Measurements from ENCODE around the gene BARD1.
"Not testable (repeated sequence)": the region's sequence is repeated elsewhere in the genome, so short reads cannot be mapped to it uniquely, and the experiment has no call there.

Gene BARD1

DNA sequence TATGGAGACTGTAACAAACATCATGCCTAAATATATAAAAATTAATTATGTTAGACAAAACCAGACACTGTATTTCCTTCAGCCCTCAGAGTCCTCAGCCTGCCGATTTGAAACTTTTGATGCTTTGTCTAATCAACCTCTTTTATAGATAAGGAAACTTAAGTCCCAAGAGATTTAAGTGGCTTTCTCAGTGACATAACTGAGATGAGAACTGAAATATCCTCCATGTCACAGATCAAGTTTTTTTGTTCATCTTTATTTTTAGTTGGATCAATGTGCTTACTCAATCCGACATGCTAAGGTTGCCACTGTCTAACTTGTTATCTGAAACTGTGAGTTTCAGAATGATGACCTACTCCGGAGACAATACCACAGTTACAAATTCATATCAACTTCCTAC, 72.3 kb downstream of the BARD1 start:
- TF ChIP-seq, protein P1, sequence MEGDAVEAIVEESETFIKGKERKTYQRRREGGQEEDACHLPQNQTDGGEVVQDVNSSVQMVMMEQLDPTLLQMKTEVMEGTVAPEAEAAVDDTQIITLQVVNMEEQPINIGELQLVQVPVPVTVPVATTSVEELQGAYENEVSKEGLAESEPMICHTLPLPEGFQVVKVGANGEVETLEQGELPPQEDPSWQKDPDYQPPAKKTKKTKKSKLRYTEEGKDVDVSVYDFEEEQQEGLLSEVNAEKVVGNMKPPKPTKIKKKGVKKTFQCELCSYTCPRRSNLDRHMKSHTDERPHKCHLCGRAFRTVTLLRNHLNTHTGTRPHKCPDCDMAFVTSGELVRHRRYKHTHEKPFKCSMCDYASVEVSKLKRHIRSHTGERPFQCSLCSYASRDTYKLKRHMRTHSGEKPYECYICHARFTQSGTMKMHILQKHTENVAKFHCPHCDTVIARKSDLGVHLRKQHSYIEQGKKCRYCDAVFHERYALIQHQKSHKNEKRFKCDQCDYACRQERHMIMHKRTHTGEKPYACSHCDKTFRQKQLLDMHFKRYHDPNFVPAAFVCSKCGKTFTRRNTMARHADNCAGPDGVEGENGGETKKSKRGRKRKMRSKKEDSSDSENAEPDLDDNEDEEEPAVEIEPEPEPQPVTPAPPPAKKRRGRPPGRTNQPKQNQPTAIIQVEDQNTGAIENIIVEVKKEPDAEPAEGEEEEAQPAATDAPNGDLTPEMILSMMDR (IDR thresholded peaks at IDR 0.05): no peak
- TF ChIP-seq ZFX (IDR thresholded peaks at IDR 0.05; ENCODE audit: borderline replicate concordance): no peak
- no peak overlapping the region for H3K27ac ChIP-seq

DNA sequence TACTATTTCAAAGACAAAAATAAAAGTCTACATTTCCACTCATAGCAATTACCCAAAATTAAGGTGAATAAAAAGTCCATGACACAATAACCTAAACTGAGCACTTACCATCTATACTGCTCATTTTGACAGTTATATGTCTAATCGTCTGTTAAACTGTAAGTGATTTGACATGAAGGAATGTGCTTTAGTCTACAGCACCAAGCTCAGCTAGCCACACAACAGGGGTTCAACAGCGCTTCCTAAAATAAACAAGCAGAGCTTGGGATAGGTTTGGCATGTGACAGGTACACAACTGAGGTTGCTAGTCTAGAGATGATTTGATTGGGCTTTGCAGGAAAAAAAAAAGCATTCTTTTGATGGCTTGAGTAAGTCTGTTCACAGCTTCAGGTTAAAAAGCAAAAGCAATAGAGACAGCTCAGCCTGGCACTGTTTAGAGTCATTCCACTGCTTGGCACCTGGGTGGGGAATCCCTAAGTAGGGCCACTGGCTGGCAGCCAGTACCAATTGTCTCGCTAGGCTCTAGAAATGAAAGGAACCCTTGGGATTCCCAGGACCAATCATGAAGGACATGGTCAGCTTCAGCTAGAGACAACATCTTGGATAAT, 78.6 kb downstream of the BARD1 start:
- no peak for TF ChIP-seq ZFX (IDR thresholded peaks at IDR 0.05; ENCODE audit: borderline replicate concordance)
- TF ChIP-seq, protein P1 (IDR thresholded peaks at IDR 0.05): no peak
- no peak overlapping the region for H3K27ac ChIP-seq

DNA sequence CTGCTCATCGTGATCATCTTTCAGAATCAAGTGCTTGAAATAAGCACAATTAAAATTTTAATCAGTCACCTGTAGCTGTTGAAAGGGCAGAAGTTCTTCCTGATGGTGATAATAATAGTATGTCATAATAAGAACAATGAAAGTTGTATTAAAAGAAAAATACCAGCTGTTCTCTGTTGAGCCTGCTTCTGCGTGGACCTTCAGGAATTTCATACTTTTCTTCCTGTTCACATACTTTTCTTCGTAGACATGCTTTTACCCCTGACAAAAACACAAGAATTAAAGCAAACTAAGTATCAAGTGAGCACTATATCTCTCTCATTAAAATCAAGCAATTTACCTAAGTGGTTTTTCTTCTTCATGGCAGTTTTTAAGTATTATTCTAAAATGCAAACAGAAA, 79.2 kb downstream of the BARD1 start:
- no peak overlapping the region for H3K27ac ChIP-seq
- TF ChIP-seq, protein P1 (IDR thresholded peaks at IDR 0.05): no peak
- no peak for TF ChIP-seq ZFX (IDR thresholded peaks at IDR 0.05; ENCODE audit: borderline replicate concordance)

DNA sequence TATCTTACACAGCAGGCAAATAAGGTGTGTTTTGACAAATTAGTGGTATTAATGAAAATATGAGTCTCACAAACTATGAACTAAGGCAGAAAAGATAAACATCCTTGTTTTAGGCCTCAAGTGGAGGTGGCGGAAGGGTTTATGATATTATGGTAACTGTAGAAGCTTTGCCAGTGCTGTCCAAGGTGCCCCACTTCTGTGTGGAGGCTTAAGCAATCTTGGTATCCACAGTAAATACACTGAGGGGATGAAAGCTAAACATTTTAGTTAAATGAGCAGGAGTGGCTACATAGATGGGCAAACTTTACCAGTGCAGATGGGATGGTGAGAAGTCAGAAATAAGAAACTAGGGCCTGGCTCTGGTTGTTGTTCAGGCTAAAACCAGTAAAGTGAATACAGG, 84.7 kb downstream of the BARD1 start:
- no peak for TF ChIP-seq ZFX (IDR thresholded peaks at IDR 0.05; ENCODE audit: borderline replicate concordance)
- TF ChIP-seq, protein P1 (IDR thresholded peaks at IDR 0.05): no peak
- H3K27ac ChIP-seq: no peak overlapping the region

DNA sequence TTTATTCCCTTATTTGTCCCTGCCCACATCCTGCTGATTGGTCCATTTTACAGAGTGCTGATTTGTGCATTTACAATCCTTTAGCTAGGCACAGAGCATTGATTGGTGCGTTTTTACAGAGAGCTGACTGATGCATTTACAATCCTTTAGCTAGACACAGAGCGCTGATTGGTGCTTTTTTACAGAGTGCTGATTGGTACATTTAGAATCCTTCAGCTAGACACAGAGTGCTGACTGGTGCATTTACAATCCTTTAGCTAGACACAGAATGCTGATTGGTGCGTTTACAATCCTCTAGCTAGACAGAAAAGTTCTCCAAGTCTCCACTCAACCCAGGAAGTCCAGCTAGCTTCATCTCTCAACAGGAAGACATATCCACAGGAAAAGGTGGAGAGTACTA, 91.6 kb downstream of the BARD1 start:
- not testable (repeated sequence) for H3K27ac ChIP-seq

DNA sequence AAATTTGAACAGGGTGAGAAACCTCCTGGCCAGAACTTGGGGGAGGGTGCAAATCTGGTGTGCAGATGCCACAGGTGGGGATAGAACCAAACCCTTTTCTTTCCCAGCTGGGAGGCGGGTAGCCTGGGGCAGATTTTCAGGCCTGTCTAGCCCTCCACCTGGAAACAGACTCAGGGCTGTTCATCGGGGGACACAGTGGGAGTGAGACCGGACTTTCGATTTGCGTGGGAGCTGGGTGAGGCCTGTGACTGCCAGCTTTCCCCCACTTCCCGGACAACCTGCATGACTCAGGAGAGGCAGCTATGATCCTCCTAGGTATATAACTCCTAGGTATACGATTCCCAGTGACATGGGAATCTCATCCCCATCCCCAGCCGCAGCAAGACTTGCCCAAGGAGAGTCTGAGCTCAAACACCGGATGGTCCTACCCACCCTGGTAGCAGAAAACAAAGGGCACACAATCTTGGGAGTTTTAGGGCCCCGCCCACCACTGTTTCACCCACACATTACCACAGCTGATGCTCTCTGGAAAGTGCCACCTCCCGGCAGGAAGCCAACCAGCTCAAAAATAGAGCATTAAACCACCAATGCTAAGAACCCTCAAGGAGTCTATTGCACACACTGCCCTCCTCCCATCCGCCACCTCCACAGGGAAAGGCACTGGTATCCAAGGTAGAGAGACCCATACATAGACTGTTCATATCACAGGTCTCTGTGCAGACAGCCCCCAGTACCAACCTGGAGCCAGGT, 92.5 kb downstream of the BARD1 start:
- H3K27ac ChIP-seq: no peak overlapping the region
- TF ChIP-seq, protein P1 (IDR thresholded peaks at IDR 0.05): no peak
- no peak for TF ChIP-seq ZFX (IDR thresholded peaks at IDR 0.05; ENCODE audit: borderline replicate concordance)

DNA sequence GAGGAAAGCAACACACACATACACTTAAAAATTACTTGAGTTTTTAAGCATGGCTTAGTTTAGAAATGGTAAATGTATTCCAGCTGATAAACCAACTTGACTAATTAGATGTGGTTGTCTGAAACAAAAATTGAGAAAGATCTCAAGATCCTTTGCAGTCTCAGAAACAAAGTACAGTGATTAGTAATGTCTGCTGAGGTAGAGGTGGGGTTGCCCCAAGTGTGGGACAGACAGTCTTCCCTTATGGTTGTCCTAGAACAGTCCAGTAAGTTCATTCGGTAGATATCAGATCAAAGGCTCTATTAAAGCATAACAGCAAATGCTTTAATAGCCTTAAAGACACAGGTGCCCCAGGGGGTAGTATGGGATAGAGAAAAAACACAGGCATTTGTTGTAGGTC, 94.5 kb downstream of the BARD1 start:
- no peak overlapping the region for H3K27ac ChIP-seq
- TF ChIP-seq, protein P1 (IDR thresholded peaks at IDR 0.05): no peak
- no peak for TF ChIP-seq ZFX (IDR thresholded peaks at IDR 0.05; ENCODE audit: borderline replicate concordance)
